Caco-2 (cell line): ENCODE measurements around the gene TRPV5. TPM values are rescaled to one million over a fixed set of nuclear protein-coding genes. Genes with fewer than 3 reads are reported as not detected.

Experiments used
- BruUV-seq: library from RNA; stranded (reverse); fragments of 400-500 nt; replicated peaks from 2 replicates; lab custom pipeline; 2021; lab: Mats Ljungman, UMichigan
- CTCF ChIA-PET: fragments of 300-600 bp; sonication (Branson Sonifier 250); formaldehyde crosslinking; loops from one replicate; lab custom pipeline; 2022; ENCODE audit warnings: antibody characterized with exemption; lab: Charles Lee
- POLR2A ChIA-PET: fragments of 300-600 bp; sonication (Branson Sonifier 250); formaldehyde crosslinking; loops from one replicate; lab custom pipeline; 2022; ENCODE audit warnings: antibody characterized with exemption; lab: Charles Lee
- DNase-seq, 2 experiments: peaks; one replicate each; pipeline versions ENCODE4 v3.0.0 to v3.0.0-alpha.2; 2020 to 2022
- H3K27me3 ChIP-seq: replicated peaks from 2 replicates; pipeline ENCODE4 v1.6.0; 2011; ENCODE audit warnings: low read length; ENCODE audit not compliant: control insufficient read depth, insufficient read depth
- H3K36me3 ChIP-seq: 2 replicates; pipeline ENCODE4 v1.5.1; 2011; ENCODE audit warnings: low read length; ENCODE audit not compliant: control insufficient read depth, insufficient read depth
- H3K4me1 ChIP-seq: fragments of 250-450 bp; sonication (Bioruptor Pico); 2 replicates; pipeline ENCODE4 v1.5.1; 2020; ENCODE audit warnings: mild to moderate bottlenecking
- H3K4me3 ChIP-seq: 2 replicates; pipeline ENCODE4 v1.5.1; 2011; ENCODE audit warnings: low read depth, mild to moderate bottlenecking, control low read depth, low read length
- H3K9me3 ChIP-seq: fragments of 250-450 bp; sonication (Bioruptor Pico); 2 replicates; pipeline ENCODE4 v1.5.1; 2020; ENCODE audit warnings: mild to moderate bottlenecking, moderate library complexity
- H3K27ac Mint-ChIP-seq: one replicate; pipeline ENCODE4 v1.8.0; 2022; ENCODE audit warnings: mixed read lengths; ENCODE audit not compliant: unreplicated experiment
- H3K27me3 Mint-ChIP-seq: one replicate; pipeline ENCODE4 v1.8.0; 2022; ENCODE audit warnings: mixed read lengths; ENCODE audit not compliant: insufficient read depth, unreplicated experiment
- H3K36me3 Mint-ChIP-seq: one replicate; pipeline ENCODE4 v1.8.0; 2022; ENCODE audit warnings: mild to moderate bottlenecking, mixed read lengths; ENCODE audit not compliant: insufficient read depth, unreplicated experiment
- H3K4me1 Mint-ChIP-seq: one replicate; pipeline ENCODE4 v1.8.0; 2022; ENCODE audit warnings: low read depth, mixed read lengths; ENCODE audit not compliant: unreplicated experiment
- H3K4me3 Mint-ChIP-seq: one replicate; pipeline ENCODE4 v1.8.0; 2022; ENCODE audit warnings: mild to moderate bottlenecking, moderate library complexity, mixed read lengths; ENCODE audit not compliant: unreplicated experiment
- H3K9me3 Mint-ChIP-seq: one replicate; pipeline ENCODE4 v1.8.0; 2022; ENCODE audit warnings: mixed read lengths; ENCODE audit not compliant: unreplicated experiment
- intact Hi-C: fragments of 100-400 bp; cut with micrococcal nuclease; formaldehyde crosslinking; loops from one replicate; pipeline ENCODE4 v1.10.0; 2022; ENCODE audit not compliant: unreplicated experiment
- total RNA-seq: library from RNA; stranded (reverse); gene quantifications from 2 replicates; pipeline ENCODE4 v1.2.3, GENCODE V29; 2022
- TF ChIP-seq, protein P1 (sequence below), 2 experiments: fragments of 200-600 bp in 1 of 2; IDR thresholded peaks; 1 replicate in 1 of 2; 2 replicates in 1 of 2; pipeline versions ENCODE4 v1.5.1 to v1.8.0; 2011 to 2022; ENCODE audit warnings: antibody characterized with exemption in 1 of 2, control low read depth in 1 of 2, inconsistent platforms in 1 of 2, low read depth in 1 of 2, low read length in 1 of 2, mild to moderate bottlenecking in 1 of 2, moderate library complexity in 1 of 2; ENCODE audit not compliant: insufficient read depth in 1 of 2, severe bottlenecking in 1 of 2, unreplicated experiment in 1 of 2

The TRPV5 gene
- total RNA-seq, 1 experiment from 2014 or later = not detected

DNA sequence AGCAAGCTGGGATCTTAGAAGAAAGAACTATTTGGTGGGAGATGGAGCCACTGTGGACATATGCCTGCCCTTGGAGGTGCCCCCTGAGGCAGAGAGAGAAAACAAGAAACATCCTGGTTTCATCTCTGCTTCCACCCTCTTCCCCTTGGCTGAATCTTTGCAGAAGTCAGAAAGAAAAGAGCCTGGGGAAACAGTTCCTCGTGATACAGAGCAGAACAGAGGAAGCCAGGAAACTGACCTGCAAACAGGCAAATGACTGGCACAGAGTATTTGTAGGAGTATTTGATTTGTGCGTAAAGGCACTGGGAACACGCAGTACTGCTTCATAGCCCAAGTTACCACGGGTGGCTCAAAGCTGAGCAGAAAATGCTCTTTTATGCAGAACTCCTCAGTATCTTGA, 35.6 kb upstream of the TRPV5 start:
- CTCF ChIA-PET = no interaction called here
- H3K36me3 Mint-ChIP-seq = no peaks in the 10 kb centered on the region
- no peaks in the 10 kb centered on the region for H3K4me1 ChIP-seq
- H3K27ac Mint-ChIP-seq = no peak overlapping the region
- H3K4me3 ChIP-seq = no peak overlapping the region
- no peaks in the 10 kb centered on the region for H3K27me3 Mint-ChIP-seq
- TF ChIP-seq, protein P1, sequence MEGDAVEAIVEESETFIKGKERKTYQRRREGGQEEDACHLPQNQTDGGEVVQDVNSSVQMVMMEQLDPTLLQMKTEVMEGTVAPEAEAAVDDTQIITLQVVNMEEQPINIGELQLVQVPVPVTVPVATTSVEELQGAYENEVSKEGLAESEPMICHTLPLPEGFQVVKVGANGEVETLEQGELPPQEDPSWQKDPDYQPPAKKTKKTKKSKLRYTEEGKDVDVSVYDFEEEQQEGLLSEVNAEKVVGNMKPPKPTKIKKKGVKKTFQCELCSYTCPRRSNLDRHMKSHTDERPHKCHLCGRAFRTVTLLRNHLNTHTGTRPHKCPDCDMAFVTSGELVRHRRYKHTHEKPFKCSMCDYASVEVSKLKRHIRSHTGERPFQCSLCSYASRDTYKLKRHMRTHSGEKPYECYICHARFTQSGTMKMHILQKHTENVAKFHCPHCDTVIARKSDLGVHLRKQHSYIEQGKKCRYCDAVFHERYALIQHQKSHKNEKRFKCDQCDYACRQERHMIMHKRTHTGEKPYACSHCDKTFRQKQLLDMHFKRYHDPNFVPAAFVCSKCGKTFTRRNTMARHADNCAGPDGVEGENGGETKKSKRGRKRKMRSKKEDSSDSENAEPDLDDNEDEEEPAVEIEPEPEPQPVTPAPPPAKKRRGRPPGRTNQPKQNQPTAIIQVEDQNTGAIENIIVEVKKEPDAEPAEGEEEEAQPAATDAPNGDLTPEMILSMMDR (IDR thresholded peaks at IDR 0.05; ENCODE audit: insufficient read depth in 1 of 2, low read depth in 1 of 2, low read length in 1 of 2, severe bottlenecking in 1 of 2, unreplicated experiment in 1 of 2) = no peak
- POLR2A ChIA-PET = no interaction called here
- peaks cover 33% of the 10 kb centered on the region for H3K9me3 Mint-ChIP-seq
- H3K27me3 ChIP-seq = no peaks in the 10 kb centered on the region
- intact Hi-C loops = no loop called here
- H3K9me3 ChIP-seq = no peaks in the 10 kb centered on the region
- no peak overlapping the region for H3K4me3 Mint-ChIP-seq
- no peaks in the 10 kb centered on the region for H3K36me3 ChIP-seq
- DNase-seq = no peak
- no TSS peak for BruUV-seq
- no peaks in the 10 kb centered on the region for H3K4me1 Mint-ChIP-seq

DNA sequence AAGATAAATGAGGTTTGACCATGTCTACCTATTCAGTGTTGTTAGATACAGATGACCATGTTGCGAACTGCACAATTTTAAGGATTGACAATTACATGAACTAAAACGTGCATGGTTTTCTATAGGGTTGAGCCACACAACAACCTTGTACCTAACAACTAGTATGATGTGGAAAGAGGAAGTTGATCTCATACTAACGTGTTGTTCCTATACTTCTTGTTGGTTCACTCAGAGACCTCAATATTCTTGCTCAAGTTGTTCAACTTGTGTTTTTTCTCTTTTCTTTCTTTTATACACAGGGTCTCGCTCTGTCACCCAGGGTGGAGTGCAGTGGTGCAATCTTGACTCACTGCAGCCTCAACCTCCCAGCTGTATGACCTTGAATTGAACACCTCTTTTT, 34.7 kb upstream of the TRPV5 start:
- TF ChIP-seq, protein P1 (IDR thresholded peaks at IDR 0.05; ENCODE audit: insufficient read depth in 1 of 2, low read depth in 1 of 2, low read length in 1 of 2, severe bottlenecking in 1 of 2, unreplicated experiment in 1 of 2) = no peak
- POLR2A ChIA-PET = no interaction called here
- Mint-ChIP-seq H3K27me3 (no peaks in the 10 kb centered on the region), H3K9me3 (peaks cover 24% of the 10 kb centered on the region), H3K27ac (no peak overlapping the region), H3K36me3 (no peaks in the 10 kb centered on the region), H3K4me3 (no peak overlapping the region), H3K4me1 (no peaks in the 10 kb centered on the region)
- Histone ChIP-seq H3K36me3 (no peaks in the 10 kb centered on the region), H3K9me3 (no peaks in the 10 kb centered on the region), H3K4me1 (no peaks in the 10 kb centered on the region), H3K27me3 (no peaks in the 10 kb centered on the region), H3K4me3 (no peak overlapping the region)
- DNase-seq = no peak
- BruUV-seq = no TSS peak
- CTCF ChIA-PET = no interaction called here
- intact Hi-C loops = no loop called here

DNA sequence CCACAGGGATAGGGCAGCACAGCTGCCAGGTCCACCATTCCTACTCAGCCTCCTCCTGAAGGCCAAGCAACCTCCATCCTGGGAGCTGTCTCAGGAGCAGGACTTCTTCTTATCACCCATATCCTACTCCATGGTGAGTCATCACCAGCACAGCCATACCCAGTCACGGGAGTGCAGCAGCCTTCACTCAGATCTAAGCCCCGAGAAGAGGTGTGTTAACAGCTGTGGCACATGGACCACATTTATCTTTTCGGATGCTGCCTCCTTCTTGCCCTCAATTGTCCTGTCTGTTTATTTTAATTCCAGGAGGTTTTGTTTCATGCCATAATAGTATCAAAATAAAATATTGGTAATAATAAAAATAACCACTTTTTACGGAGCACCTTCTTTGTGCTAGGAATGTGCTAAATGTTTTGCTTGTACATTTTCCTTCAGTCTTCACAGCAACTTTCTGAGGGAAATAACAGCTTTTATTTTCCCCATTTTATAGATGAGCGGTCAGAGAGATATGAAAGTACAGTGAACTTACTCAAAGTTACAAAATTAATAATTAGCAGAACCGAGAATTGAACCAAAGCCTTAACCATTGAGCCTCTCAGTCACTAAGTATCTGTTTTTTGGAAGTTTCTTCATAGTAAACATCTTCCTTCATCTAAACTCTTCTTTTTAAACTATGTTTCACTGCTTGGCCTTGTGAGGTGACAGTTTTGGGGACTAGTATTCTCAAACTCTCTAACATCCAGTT, 31.1 kb upstream of the TRPV5 start:
- Mint-ChIP-seq H3K27me3 (peaks cover 6% of the 10 kb centered on the region), H3K27ac (no peak overlapping the region), H3K36me3 (no peaks in the 10 kb centered on the region), H3K9me3 (peaks cover 10% of the 10 kb centered on the region), H3K4me1 (peaks cover 8% of the 10 kb centered on the region), H3K4me3 (no peak overlapping the region)
- no peak for DNase-seq
- Histone ChIP-seq H3K4me3 (no peak overlapping the region), H3K4me1 (no peaks in the 10 kb centered on the region; the same call in 1 of the 2 replicates), H3K27me3 (no peaks in the 10 kb centered on the region), H3K36me3 (no peaks in the 10 kb centered on the region), H3K9me3 (no peaks in the 10 kb centered on the region)
- ChIA-PET CTCF (interaction anchor here (1.0 kb wide), 1 partner anchor 251 kb away, joined by 3 read pairs; no protein-coding TSS in a partner anchor), POLR2A (no interaction called here)
- intact Hi-C loops = no loop called here
- TF ChIP-seq, protein P1 (IDR thresholded peaks at IDR 0.05; ENCODE audit: insufficient read depth in 1 of 2, low read depth in 1 of 2, low read length in 1 of 2, severe bottlenecking in 1 of 2, unreplicated experiment in 1 of 2) = no peak
- BruUV-seq = no TSS peak
